ENCODE results near the gene ST3GAL6. TPM values are rescaled to one million over a fixed set of nuclear protein-coding genes. Genes with fewer than 3 reads are reported as not detected.

ST3GAL6 gene
- total RNA-seq, 1 donor from 2014 or later = 0.05 TPM

- no peaks in the 10 kb centered on the region for H3K9me3 Mint-ChIP-seq
- no peak overlapping the region for H3K27ac Mint-ChIP-seq
- intact Hi-C loops (cut with micrococcal nuclease) = no loop called here
- DNase-seq (ENCODE audit: low spot score) = no peak
- H3K4me3 Mint-ChIP-seq (ENCODE audit: low read depth) = no peak overlapping the region
- no peaks in the 10 kb centered on the region for H3K4me1 Mint-ChIP-seq (ENCODE audit: low read depth)
- H3K27me3 Mint-ChIP-seq (ENCODE audit: low read depth) = no peaks in the 10 kb centered on the region
- H3K36me3 Mint-ChIP-seq (ENCODE audit: low read depth) = peaks cover 2% of the 10 kb centered on the region
These were observed 38.1 kb downstream of the ST3GAL6 start for GRCh38 chr3:98801043-98801747.

GRCh38 chr3:98805571-98805970 lies 42.4 kb downstream of the ST3GAL6 start:
- H3K27ac Mint-ChIP-seq = no peak overlapping the region
- no peak for DNase-seq (ENCODE audit: low spot score)
- no peaks in the 10 kb centered on the region for H3K9me3 Mint-ChIP-seq
- no peak overlapping the region for H3K4me3 Mint-ChIP-seq (ENCODE audit: low read depth)
- H3K4me1 Mint-ChIP-seq (ENCODE audit: low read depth) = peaks cover 3% of the 10 kb centered on the region
- H3K27me3 Mint-ChIP-seq (ENCODE audit: low read depth) = no peaks in the 10 kb centered on the region
- no peaks in the 10 kb centered on the region for H3K36me3 Mint-ChIP-seq (ENCODE audit: low read depth)
- intact Hi-C loops (cut with micrococcal nuclease) = no loop called here

- no peak overlapping the region for H3K27ac Mint-ChIP-seq
- H3K4me3 Mint-ChIP-seq (ENCODE audit: low read depth) = no peak overlapping the region
- H3K9me3 Mint-ChIP-seq = no peaks in the 10 kb centered on the region
- intact Hi-C loops (cut with micrococcal nuclease) = no loop called here
- H3K27me3 Mint-ChIP-seq (ENCODE audit: low read depth) = no peaks in the 10 kb centered on the region
- DNase-seq (ENCODE audit: low spot score) = no peak
- no peaks in the 10 kb centered on the region for H3K36me3 Mint-ChIP-seq (ENCODE audit: low read depth)
- H3K4me1 Mint-ChIP-seq (ENCODE audit: low read depth) = peaks cover 3% of the 10 kb centered on the region
These were observed 43.4 kb downstream of the ST3GAL6 start for GRCh38 chr3:98806521-98806920.

- no peaks in the 10 kb centered on the region for H3K36me3 Mint-ChIP-seq (ENCODE audit: low read depth)
These were observed 43.9 kb downstream of the ST3GAL6 start for GRCh38 chr3:98807011-98807410.

GRCh38 chr3:98807561-98807960 lies 44.4 kb downstream of the ST3GAL6 start:
- intact Hi-C loops (cut with micrococcal nuclease) = no loop called here
- Mint-ChIP-seq H3K27me3 (ENCODE audit: low read depth) (no peaks in the 10 kb centered on the region), H3K9me3 (no peaks in the 10 kb centered on the region), H3K27ac (no peak overlapping the region), H3K36me3 (ENCODE audit: low read depth) (no peaks in the 10 kb centered on the region), H3K4me1 (ENCODE audit: low read depth) (peaks cover 3% of the 10 kb centered on the region), H3K4me3 (ENCODE audit: low read depth) (no peak overlapping the region)
- no peak for DNase-seq (ENCODE audit: low spot score)

More at GRCh38 chr3:98807011-98807410, 43.9 kb downstream of the ST3GAL6 start:
- no peak overlapping the region for H3K4me3 Mint-ChIP-seq (ENCODE audit: low read depth)
- peaks cover 3% of the 10 kb centered on the region for H3K4me1 Mint-ChIP-seq (ENCODE audit: low read depth)
- intact Hi-C loops (cut with micrococcal nuclease) = no loop called here
- H3K27me3 Mint-ChIP-seq (ENCODE audit: low read depth) = no peaks in the 10 kb centered on the region
- DNase-seq (ENCODE audit: low spot score) = no peak
- no peaks in the 10 kb centered on the region for H3K9me3 Mint-ChIP-seq
- H3K27ac Mint-ChIP-seq = no peak overlapping the region

GRCh38 chr3:98808071-98808470 lies 44.9 kb downstream of the ST3GAL6 start:
- Mint-ChIP-seq H3K27ac (no peak overlapping the region), H3K27me3 (ENCODE audit: low read depth) (no peaks in the 10 kb centered on the region), H3K4me3 (ENCODE audit: low read depth) (no peak overlapping the region), H3K9me3 (no peaks in the 10 kb centered on the region), H3K36me3 (ENCODE audit: low read depth) (no peaks in the 10 kb centered on the region), H3K4me1 (ENCODE audit: low read depth) (peaks cover 3% of the 10 kb centered on the region)
- no peak for DNase-seq (ENCODE audit: low spot score)
- intact Hi-C loops (cut with micrococcal nuclease) = no loop called here

- Mint-ChIP-seq H3K4me3 (ENCODE audit: low read depth) (no peak overlapping the region), H3K27ac (no peak overlapping the region), H3K36me3 (ENCODE audit: low read depth) (no peaks in the 10 kb centered on the region), H3K9me3 (no peaks in the 10 kb centered on the region), H3K27me3 (ENCODE audit: low read depth) (no peaks in the 10 kb centered on the region), H3K4me1 (ENCODE audit: low read depth) (peaks cover 3% of the 10 kb centered on the region)
- intact Hi-C loops (cut with micrococcal nuclease) = no loop called here
- no peak for DNase-seq (ENCODE audit: low spot score)
These were observed 46.4 kb downstream of the ST3GAL6 start for GRCh38 chr3:98809557-98809956.

- Mint-ChIP-seq H3K4me3 (ENCODE audit: low read depth) (no peak overlapping the region), H3K27me3 (ENCODE audit: low read depth) (no peaks in the 10 kb centered on the region), H3K27ac (no peak overlapping the region), H3K36me3 (ENCODE audit: low read depth) (no peaks in the 10 kb centered on the region), H3K4me1 (ENCODE audit: low read depth) (peaks cover 3% of the 10 kb centered on the region), H3K9me3 (no peaks in the 10 kb centered on the region)
- intact Hi-C loops (cut with micrococcal nuclease) = no loop called here
- no peak for DNase-seq (ENCODE audit: low spot score)
These were observed 47.9 kb downstream of the ST3GAL6 start for GRCh38 chr3:98811048-98811447.

GRCh38 chr3:98812851-98813374 lies 49.8 kb downstream of the ST3GAL6 start:
- no peak for DNase-seq (ENCODE audit: low spot score)
- no peak overlapping the region for H3K4me3 Mint-ChIP-seq (ENCODE audit: low read depth)
- H3K36me3 Mint-ChIP-seq (ENCODE audit: low read depth) = no peaks in the 10 kb centered on the region
- no peak overlapping the region for H3K27ac Mint-ChIP-seq
- H3K27me3 Mint-ChIP-seq (ENCODE audit: low read depth) = no peaks in the 10 kb centered on the region
- H3K4me1 Mint-ChIP-seq (ENCODE audit: low read depth) = no peaks in the 10 kb centered on the region
- intact Hi-C loops (cut with micrococcal nuclease) = loop anchor here (2.0 kb wide), 1 partner anchor 210 kb away; no protein-coding TSS in a partner anchor
- H3K9me3 Mint-ChIP-seq = no peaks in the 10 kb centered on the region

GRCh38 chr3:98814817-98815420 lies 51.8 kb downstream of the ST3GAL6 start:
- no peaks in the 10 kb centered on the region for H3K4me1 Mint-ChIP-seq (ENCODE audit: low read depth)
- DNase-seq (ENCODE audit: low spot score) = no peak
- H3K9me3 Mint-ChIP-seq = no peaks in the 10 kb centered on the region
- no peaks in the 10 kb centered on the region for H3K27me3 Mint-ChIP-seq (ENCODE audit: low read depth)
- H3K36me3 Mint-ChIP-seq (ENCODE audit: low read depth) = no peaks in the 10 kb centered on the region
- H3K27ac Mint-ChIP-seq = no peak overlapping the region
- intact Hi-C loops (cut with micrococcal nuclease) = loop anchor here (5.0 kb wide), 1 partner anchor 87 kb away; the partner anchor contains the start of gene DCBLD2
- H3K4me3 Mint-ChIP-seq (ENCODE audit: low read depth) = no peak overlapping the region

GRCh38 chr3:98817547-98818041 lies 54.5 kb downstream of the ST3GAL6 start:
- Mint-ChIP-seq H3K27me3 (ENCODE audit: low read depth) (no peaks in the 10 kb centered on the region), H3K27ac (no peak overlapping the region), H3K36me3 (ENCODE audit: low read depth) (no peaks in the 10 kb centered on the region), H3K9me3 (no peaks in the 10 kb centered on the region), H3K4me3 (ENCODE audit: low read depth) (no peak overlapping the region), H3K4me1 (ENCODE audit: low read depth) (no peaks in the 10 kb centered on the region)
- DNase-seq (ENCODE audit: low spot score) = no peak
- intact Hi-C loops (cut with micrococcal nuclease) = loop anchor here (1.0 to 5.0 kb wide), 4 partner anchors 85 to 779 kb away; partner anchors contain the start of gene DCBLD2

GRCh38 chr3:98821063-98821462 lies 57.9 kb downstream of the ST3GAL6 start:
- no peaks in the 10 kb centered on the region for H3K4me1 Mint-ChIP-seq (ENCODE audit: low read depth)
- no peaks in the 10 kb centered on the region for H3K9me3 Mint-ChIP-seq
- DNase-seq (ENCODE audit: low spot score) = no peak
- H3K27me3 Mint-ChIP-seq (ENCODE audit: low read depth) = no peaks in the 10 kb centered on the region
- intact Hi-C loops (cut with micrococcal nuclease) = no loop called here
- H3K27ac Mint-ChIP-seq = no peak overlapping the region
- no peaks in the 10 kb centered on the region for H3K36me3 Mint-ChIP-seq (ENCODE audit: low read depth)
- no peak overlapping the region for H3K4me3 Mint-ChIP-seq (ENCODE audit: low read depth)

- H3K4me1 Mint-ChIP-seq (ENCODE audit: low read depth) = no peaks in the 10 kb centered on the region
- DNase-seq (ENCODE audit: low spot score) = no peak
- H3K27me3 Mint-ChIP-seq (ENCODE audit: low read depth) = no peaks in the 10 kb centered on the region
- H3K4me3 Mint-ChIP-seq (ENCODE audit: low read depth) = no peak overlapping the region
- no peaks in the 10 kb centered on the region for H3K9me3 Mint-ChIP-seq
- no peak overlapping the region for H3K27ac Mint-ChIP-seq
- intact Hi-C loops (cut with micrococcal nuclease) = no loop called here
- no peaks in the 10 kb centered on the region for H3K36me3 Mint-ChIP-seq (ENCODE audit: low read depth)
These were observed 60.7 kb downstream of the ST3GAL6 start for GRCh38 chr3:98823791-98824190.

Data from activated T-helper 2 cell treated with anti-CD3 and anti-CD28 coated beads, Interferon-gamma antibody, Interleukin-2, Interleukin-4, amounts not matched to agents 10 μg/mL and 5 μg/mL and 100 μg/mL, durations not matched to agents 14 hours and 24 hours and 36 hours (primary cell).